ENCODE results near the gene HPSE2. TPM values are rescaled to one million over a fixed set of nuclear protein-coding genes. Genes with fewer than 3 reads are reported as not detected.

HPSE2 gene
- polyA plus RNA-seq, 1 experiment, result not detected

DNA sequence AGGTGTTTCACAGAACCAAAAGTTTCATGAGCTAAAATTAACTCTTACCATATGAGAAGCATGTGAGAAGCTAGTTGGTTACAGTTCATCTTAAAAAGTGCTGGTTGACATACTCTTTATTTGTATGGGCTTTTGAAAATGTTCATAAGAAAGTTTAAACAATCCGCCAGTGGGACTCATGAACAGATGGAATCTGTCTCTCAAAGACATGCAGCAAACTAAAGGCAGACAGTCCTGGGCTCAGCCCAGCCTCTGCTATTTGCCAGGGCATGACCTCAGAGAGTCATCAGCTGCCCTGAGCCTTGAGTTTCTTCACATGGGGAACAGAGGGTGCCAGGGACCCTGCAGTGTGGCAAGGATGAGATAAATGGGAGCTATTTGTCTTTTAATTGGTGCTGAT is 823.9 kb downstream of the HPSE2 start:
- ChIA-PET POLR2A (no interaction called here), CTCF (interaction anchor here (1.0 to 7.2 kb wide), 6 partner anchors 11 to 169 kb away, joined by 3 to 44 read pairs (median 4); no protein-coding TSS in a partner anchor)
- no peak for DNase-seq (ENCODE audit: low read depth)
- Histone ChIP-seq H3K27me3 (ENCODE audit: control insufficient read depth, insufficient read depth, low read length) (no peaks in the 10 kb centered on the region), H3K4me3 (ENCODE audit: low read depth, low read length) (no peak overlapping the region), H3K36me3 (ENCODE audit: control insufficient read depth, insufficient read depth, low read length) (peaks cover 1% of the 10 kb centered on the region)
- TF ChIP-seq CTCF (IDR thresholded peaks at IDR 0.05; ENCODE audit: insufficient read depth, low read depth, low read length), result no peak

DNA sequence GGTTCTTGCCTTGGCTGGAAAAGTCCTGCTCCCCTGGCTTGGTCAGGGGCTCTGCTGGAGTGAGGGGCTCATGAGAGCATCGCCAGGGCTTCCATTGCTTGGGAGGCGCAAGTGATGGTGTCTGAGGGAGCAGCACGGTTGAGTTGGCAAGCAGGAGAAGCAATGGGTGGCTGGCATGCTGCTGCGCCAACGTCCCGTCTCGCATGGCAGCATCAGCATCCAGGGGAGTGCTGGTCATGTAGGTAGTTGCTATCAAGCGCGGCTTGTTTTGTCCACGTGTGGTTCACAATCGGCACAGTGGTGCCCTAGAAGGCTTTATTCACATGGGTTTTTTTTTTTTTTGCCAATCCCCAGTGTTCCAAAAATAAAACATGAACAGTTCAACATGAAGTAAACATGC is 824.5 kb downstream of the HPSE2 start:
- H3K36me3 ChIP-seq (ENCODE audit: control insufficient read depth, insufficient read depth, low read length), result peaks cover 1% of the 10 kb centered on the region
- ChIA-PET CTCF (interaction anchor here (1.0 to 7.2 kb wide), 2 partner anchors 14 to 168 kb away, joined by 3 to 44 read pairs; no protein-coding TSS in a partner anchor), POLR2A (no interaction called here)
- TF ChIP-seq CTCF (IDR thresholded peaks at IDR 0.05; ENCODE audit: insufficient read depth, low read depth, low read length), result no peak
- no peaks in the 10 kb centered on the region for H3K27me3 ChIP-seq (ENCODE audit: control insufficient read depth, insufficient read depth, low read length)
- H3K4me3 ChIP-seq (ENCODE audit: low read depth, low read length), result no peak overlapping the region
- DNase-seq (ENCODE audit: low read depth), result no peak

- no peak for DNase-seq (ENCODE audit: low read depth)
- Histone ChIP-seq H3K36me3 (ENCODE audit: control insufficient read depth, insufficient read depth, low read length) (peaks cover 1% of the 10 kb centered on the region), H3K4me3 (ENCODE audit: low read depth, low read length) (no peak overlapping the region), H3K27me3 (ENCODE audit: control insufficient read depth, insufficient read depth, low read length) (no peaks in the 10 kb centered on the region)
- TF ChIP-seq CTCF (IDR thresholded peaks at IDR 0.05; ENCODE audit: insufficient read depth, low read depth, low read length), result no peak
- CTCF ChIA-PET, result interaction anchor here (1.0 kb wide), 1 partner anchor 168 kb away, joined by 3 read pairs; no protein-coding TSS in a partner anchor
- POLR2A ChIA-PET, result no interaction called here
Measured at GRCh38 chr10:98410759-98411158, 824.9 kb downstream of the HPSE2 start.

- ChIA-PET POLR2A (no interaction called here), CTCF (interaction anchor here (0.6 to 2.3 kb wide), 4 partner anchors 15 to 155 kb away, joined by 3 to 10 read pairs (median 3); no protein-coding TSS in a partner anchor)
- H3K36me3 ChIP-seq (ENCODE audit: control insufficient read depth, insufficient read depth, low read length), result peaks cover 1% of the 10 kb centered on the region
- TF ChIP-seq CTCF (IDR thresholded peaks at IDR 0.05; ENCODE audit: insufficient read depth, low read depth, low read length), result no peak
- DNase-seq (ENCODE audit: low read depth), result no peak
- H3K4me3 ChIP-seq (ENCODE audit: low read depth, low read length), result no peak overlapping the region
- H3K27me3 ChIP-seq (ENCODE audit: control insufficient read depth, insufficient read depth, low read length), result no peaks in the 10 kb centered on the region
Measured at GRCh38 chr10:98410135-98410743, 825.4 kb downstream of the HPSE2 start.

GRCh38 chr10:98408799-98409198 is 826.9 kb downstream of the HPSE2 start:
- POLR2A ChIA-PET, result no interaction called here
- CTCF ChIA-PET, result interaction anchor here (0.7 to 2.3 kb wide), 2 partner anchors 14 to 99 kb away, joined by 3 to 10 read pairs; no protein-coding TSS in a partner anchor
- no peak for DNase-seq (ENCODE audit: low read depth)
- Histone ChIP-seq H3K27me3 (ENCODE audit: control insufficient read depth, insufficient read depth, low read length) (no peaks in the 10 kb centered on the region), H3K36me3 (ENCODE audit: control insufficient read depth, insufficient read depth, low read length) (peaks cover 1% of the 10 kb centered on the region), H3K4me3 (ENCODE audit: low read depth, low read length) (no peak overlapping the region)
- no peak for TF ChIP-seq CTCF (IDR thresholded peaks at IDR 0.05; ENCODE audit: insufficient read depth, low read depth, low read length)

Data from BJ (cell line).